CD4-positive, alpha-beta T cell (primary cell): ENCODE data around the gene KCTD21. TPM values are rescaled to one million over a fixed set of nuclear protein-coding genes. Genes with fewer than 3 reads are reported as not detected.

Experiments used
- ATAC-seq: fragments of 200-7000 bp; cut with Tn5 transposase; one replicate; pipeline ENCODE4 v1.10.0; 2022; ENCODE audit warnings: mild to moderate bottlenecking; ENCODE audit not compliant: poor library complexity
- CTCF ChIA-PET: fragments of 350-600 bp; sonication (Branson Sonifier 250); formaldehyde crosslinking; loops from one replicate; lab custom pipeline; 2021; ENCODE audit warnings: antibody characterized with exemption, inconsistent platforms; lab: Charles Lee
- POLR2A ChIA-PET: fragments of 350-600 bp; sonication (Branson Sonifier 250); formaldehyde crosslinking; loops from one replicate; lab custom pipeline; 2021; ENCODE audit warnings: antibody characterized with exemption, inconsistent platforms; lab: Charles Lee
- DNase-seq, 14 experiments: peaks; one replicate each; pipeline ENCODE4 v3.0.0-alpha.2; 2013 to 2020; ENCODE audit warnings: mixed read lengths in 2 of 14
- H3K27ac ChIP-seq, 2 donors: one replicate each; pipeline versions ENCODE4 v1.5.1 to v1.7.0; 2013; ENCODE audit warnings: low read length in 2 of 2, low read depth in 1 of 2, mild to moderate bottlenecking in 1 of 2
- H3K27me3 ChIP-seq, 2 experiments: 1 replicate in 1 of 2; 2 replicates in 1 of 2; pipeline versions ENCODE4 v1.6.1 to v1.7.0; 2013; ENCODE audit warnings: low read length in 2 of 2, control low read depth in 1 of 2, mild to moderate bottlenecking in 1 of 2, moderate library complexity in 1 of 2; ENCODE audit not compliant: insufficient read depth in 2 of 2, control insufficient read depth in 1 of 2
- H3K36me3 ChIP-seq: one replicate; pipeline ENCODE4 v1.6.1; 2013; ENCODE audit warnings: low read length, control low read depth; ENCODE audit not compliant: insufficient read depth
- H3K4me1 ChIP-seq: one replicate; pipeline ENCODE4 v1.6.1; 2013; ENCODE audit warnings: low read length, control low read depth; ENCODE audit not compliant: insufficient read depth
- H3K4me3 ChIP-seq: one replicate; pipeline ENCODE4 v1.5.1; 2013; ENCODE audit warnings: mild to moderate bottlenecking, low read length, moderate library complexity
- H3K9me3 ChIP-seq, 2 experiments: 1 replicate in 1 of 2; 2 replicates in 1 of 2; pipeline versions ENCODE4 v1.6.1 to v1.7.0; 2013; ENCODE audit warnings: low read length in 2 of 2, mild to moderate bottlenecking in 2 of 2, control low read depth in 1 of 2, moderate library complexity in 1 of 2; ENCODE audit not compliant: control insufficient read depth in 1 of 2, insufficient read depth in 1 of 2
- H3K27ac Mint-ChIP-seq: one replicate; pipeline ENCODE4 v1.8.0; 2020; ENCODE audit warnings: mixed read lengths
- H3K27me3 Mint-ChIP-seq: one replicate; pipeline ENCODE4 v1.8.0; 2021; ENCODE audit warnings: mixed read lengths
- H3K36me3 Mint-ChIP-seq: one replicate; pipeline ENCODE4 v1.8.0; 2021; ENCODE audit warnings: low read depth, mixed read lengths
- H3K4me1 Mint-ChIP-seq: one replicate; pipeline ENCODE4 v1.8.0; 2021; ENCODE audit warnings: low read depth, mixed read lengths
- H3K4me3 Mint-ChIP-seq: one replicate; pipeline ENCODE4 v1.8.0; 2020; ENCODE audit warnings: mild to moderate bottlenecking, mixed read lengths
- H3K9me3 Mint-ChIP-seq: one replicate; pipeline ENCODE4 v1.8.0; 2020; ENCODE audit warnings: mixed read lengths
- intact Hi-C, 2 experiments: fragments of 100-400 bp; cut with DNase I in 1 of 2; cut with micrococcal nuclease in 1 of 2; formaldehyde crosslinking; loops; one replicate each; pipeline versions ENCODE4 v1.15.1 to v1.9.0; 2023 to 2025; cut with DNase I, micrococcal nuclease
- total RNA-seq, 174 experiments: library from RNA in 2 of 174; stranded (reverse) in 2 of 174; gene quantifications; one replicate each; pipeline ENCODE4 v1.2.3 and lab custom pipeline; 2021 to 2026
- TF ChIP-seq, protein P1 (sequence below): fragments of 200-600 bp; IDR thresholded peaks from one replicate; pipeline ENCODE4 v1.8.0; 2022; ENCODE audit warnings: antibody characterized with exemption, mild to moderate bottlenecking

Gene KCTD21
- total RNA-seq, 2 experiments from 2014 or later: 3.5 to 6.5 TPM

DNA sequence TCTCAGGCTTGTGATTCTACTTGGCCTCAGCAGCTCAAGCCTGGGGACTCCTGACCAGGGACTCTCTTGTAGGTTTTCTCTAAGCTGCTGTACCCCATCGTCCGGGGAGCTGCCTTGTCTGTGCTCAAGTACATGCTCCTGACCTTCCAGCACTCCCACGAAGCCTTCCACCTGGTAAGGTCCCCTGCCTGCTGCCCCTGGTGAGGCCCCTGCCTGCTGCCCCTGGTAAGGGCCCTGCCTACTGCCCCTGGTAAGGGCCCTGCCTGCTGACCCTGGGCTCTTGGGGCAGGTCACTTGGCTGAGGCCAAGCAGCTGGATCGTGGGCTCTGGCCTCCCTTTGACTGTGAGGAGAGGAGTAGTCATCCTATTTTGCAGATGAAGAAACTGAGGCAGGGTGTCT is 11.6 kb upstream of the KCTD21 start:
- no peak overlapping the region for H3K27ac ChIP-seq
- intact Hi-C loops: no loop called here
- H3K9me3 Mint-ChIP-seq: no peaks in the 10 kb centered on the region
- peak overlapping the region; percentile 69 for H3K27ac Mint-ChIP-seq
- H3K4me3 Mint-ChIP-seq: no peak overlapping the region
- no peak for DNase-seq
- H3K27me3 Mint-ChIP-seq: no peaks in the 10 kb centered on the region
- peaks cover 13% of the 10 kb centered on the region for H3K36me3 ChIP-seq
- peaks cover 49% of the 10 kb centered on the region for H3K4me1 Mint-ChIP-seq
- H3K27me3 ChIP-seq: no peaks in the 10 kb centered on the region
- CTCF ChIA-PET: interaction anchor here (1.7 kb wide), 1 partner anchor 10 kb away, joined by 5 read pairs; no protein-coding TSS in a partner anchor
- POLR2A ChIA-PET: interaction anchor here (4.3 kb wide), 1 partner anchor 12 kb away, joined by 51 read pairs; the partner anchor contains the start of genes KCTD21 and USP35
- H3K4me3 ChIP-seq: no peak overlapping the region
- H3K36me3 Mint-ChIP-seq: peaks cover 26% of the 10 kb centered on the region
- ATAC-seq: no peak
- H3K4me1 ChIP-seq: peaks cover 53% of the 10 kb centered on the region
- TF ChIP-seq, protein P1, sequence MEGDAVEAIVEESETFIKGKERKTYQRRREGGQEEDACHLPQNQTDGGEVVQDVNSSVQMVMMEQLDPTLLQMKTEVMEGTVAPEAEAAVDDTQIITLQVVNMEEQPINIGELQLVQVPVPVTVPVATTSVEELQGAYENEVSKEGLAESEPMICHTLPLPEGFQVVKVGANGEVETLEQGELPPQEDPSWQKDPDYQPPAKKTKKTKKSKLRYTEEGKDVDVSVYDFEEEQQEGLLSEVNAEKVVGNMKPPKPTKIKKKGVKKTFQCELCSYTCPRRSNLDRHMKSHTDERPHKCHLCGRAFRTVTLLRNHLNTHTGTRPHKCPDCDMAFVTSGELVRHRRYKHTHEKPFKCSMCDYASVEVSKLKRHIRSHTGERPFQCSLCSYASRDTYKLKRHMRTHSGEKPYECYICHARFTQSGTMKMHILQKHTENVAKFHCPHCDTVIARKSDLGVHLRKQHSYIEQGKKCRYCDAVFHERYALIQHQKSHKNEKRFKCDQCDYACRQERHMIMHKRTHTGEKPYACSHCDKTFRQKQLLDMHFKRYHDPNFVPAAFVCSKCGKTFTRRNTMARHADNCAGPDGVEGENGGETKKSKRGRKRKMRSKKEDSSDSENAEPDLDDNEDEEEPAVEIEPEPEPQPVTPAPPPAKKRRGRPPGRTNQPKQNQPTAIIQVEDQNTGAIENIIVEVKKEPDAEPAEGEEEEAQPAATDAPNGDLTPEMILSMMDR: no peak
- no peaks in the 10 kb centered on the region for H3K9me3 ChIP-seq

DNA sequence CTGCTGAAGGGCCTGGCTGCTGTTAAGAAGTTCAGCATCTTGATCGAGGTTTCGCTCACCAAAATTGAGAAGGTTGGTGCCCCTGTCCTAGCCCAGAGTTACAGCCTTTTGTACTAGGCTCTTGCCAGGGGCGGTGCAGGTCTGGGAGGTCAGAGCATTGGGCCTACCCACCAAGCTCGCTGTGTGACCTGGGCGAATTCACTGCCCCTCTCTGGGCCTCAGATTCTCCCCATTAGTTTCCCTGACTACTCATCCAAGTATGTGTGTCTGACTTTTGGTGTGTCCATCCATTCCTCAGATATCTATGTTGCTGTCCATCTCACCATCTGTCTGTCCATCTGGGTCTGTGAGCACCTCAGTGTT is 11.2 kb upstream of the KCTD21 start:
- DNase-seq (no peak), ATAC-seq (no peak)
- intact Hi-C loops: no loop called here
- Histone ChIP-seq H3K27ac (no peak overlapping the region), H3K4me1 (peaks cover 49% of the 10 kb centered on the region), H3K36me3 (peaks cover 13% of the 10 kb centered on the region), H3K4me3 (no peak overlapping the region), H3K9me3 (no peaks in the 10 kb centered on the region), H3K27me3 (no peaks in the 10 kb centered on the region)
- Mint-ChIP-seq H3K9me3 (no peaks in the 10 kb centered on the region), H3K27ac (peak overlapping the region; percentile 69), H3K4me1 (peaks cover 49% of the 10 kb centered on the region), H3K27me3 (no peaks in the 10 kb centered on the region), H3K4me3 (no peak overlapping the region), H3K36me3 (peaks cover 30% of the 10 kb centered on the region)
- TF ChIP-seq, protein P1: no peak
- ChIA-PET CTCF (no interaction called here), POLR2A (interaction anchor here (4.3 kb wide), 1 partner anchor 11 kb away, joined by 51 read pairs; the partner anchor contains the start of genes KCTD21 and USP35)

DNA sequence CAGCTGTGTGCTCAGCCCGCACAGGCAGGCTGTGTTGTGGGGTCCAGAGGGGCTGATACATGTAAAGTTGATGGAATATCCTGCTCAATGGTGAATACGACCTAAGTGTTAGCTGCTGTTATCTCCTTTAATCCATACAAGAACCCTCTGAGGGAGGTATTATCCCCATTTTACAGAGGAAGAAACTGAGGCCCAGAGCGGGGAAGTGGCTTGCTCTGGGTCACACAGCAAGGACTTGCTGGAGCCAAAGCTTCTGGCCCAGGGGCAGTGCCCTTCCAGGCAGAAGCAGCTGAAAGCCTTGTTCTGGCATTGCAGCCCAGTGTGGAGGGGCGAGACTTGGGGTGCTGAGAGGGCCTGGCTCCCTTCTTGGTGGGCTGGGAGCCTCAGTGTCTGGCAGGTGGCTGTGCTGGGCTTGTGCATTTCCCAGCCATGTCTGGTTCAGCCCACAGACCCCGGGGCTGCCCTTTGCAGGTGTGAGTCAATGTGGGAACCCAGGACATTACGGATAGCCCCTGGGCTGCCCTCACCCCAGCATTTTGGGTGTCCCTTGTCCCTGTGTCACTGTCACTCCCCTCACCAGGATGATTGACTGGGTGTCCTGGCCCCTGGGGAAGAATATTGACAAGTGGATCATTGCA is 10.7 kb upstream of the KCTD21 start:
- Mint-ChIP-seq H3K4me1 (peaks cover 49% of the 10 kb centered on the region), H3K27ac (peak overlapping the region; percentile 48), H3K27me3 (no peaks in the 10 kb centered on the region), H3K9me3 (no peaks in the 10 kb centered on the region), H3K4me3 (no peak overlapping the region), H3K36me3 (peaks cover 32% of the 10 kb centered on the region)
- no peak overlapping the region for H3K27ac ChIP-seq
- DNase-seq (no peak), ATAC-seq (no peak)
- H3K4me3 ChIP-seq: no peak overlapping the region
- H3K9me3 ChIP-seq: no peaks in the 10 kb centered on the region
- H3K4me1 ChIP-seq: peaks cover 44% of the 10 kb centered on the region
- TF ChIP-seq, protein P1: no peak
- peaks cover 13% of the 10 kb centered on the region for H3K36me3 ChIP-seq
- intact Hi-C loops: no loop called here
- POLR2A ChIA-PET: no interaction called here
- CTCF ChIA-PET: no interaction called here
- H3K27me3 ChIP-seq: no peaks in the 10 kb centered on the region
